Fibroblast of lung (primary cell): Measurements from ENCODE around the gene PTCRA.

Experiments used
- EZH2 ChIP-seq: IDR thresholded peaks from 2 replicates; pipeline ENCODE4 v1.5.1; 2012; ENCODE audit warnings: low read length, control low read depth, mild to moderate bottlenecking; ENCODE audit errors: missing control alignments
- TF ChIP-seq, protein P1 (sequence below), 2 donors: IDR thresholded peaks in 1 of 2; conservative IDR thresholded peaks in 1 of 2; 1 replicate in 1 of 2; 2 replicates in 1 of 2; pipeline ENCODE4 v1.5.1; 2011 to 2012; ENCODE audit warnings: low read length in 2 of 2, control low read depth in 1 of 2, inconsistent platforms in 1 of 2, low read depth in 1 of 2, mild to moderate bottlenecking in 1 of 2

DNA sequence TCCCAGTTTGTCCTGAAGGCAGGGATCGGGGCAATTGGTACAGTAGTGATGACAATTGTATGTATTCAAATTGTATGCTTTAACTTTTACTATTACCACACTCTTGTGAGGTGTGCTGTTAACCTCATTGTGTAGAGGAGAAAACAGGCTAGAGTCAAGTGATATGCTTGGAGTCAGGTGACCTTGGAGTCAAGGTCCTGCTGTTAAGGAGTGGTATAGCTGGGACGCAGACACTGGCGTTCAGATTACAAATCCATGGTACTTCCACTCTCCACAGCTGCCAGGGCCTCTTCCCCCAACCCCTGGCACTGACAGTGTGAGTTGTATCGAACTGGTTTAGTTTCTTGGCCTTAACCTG, 23.9 kb downstream of the PTCRA start:
- TF ChIP-seq, protein P1, sequence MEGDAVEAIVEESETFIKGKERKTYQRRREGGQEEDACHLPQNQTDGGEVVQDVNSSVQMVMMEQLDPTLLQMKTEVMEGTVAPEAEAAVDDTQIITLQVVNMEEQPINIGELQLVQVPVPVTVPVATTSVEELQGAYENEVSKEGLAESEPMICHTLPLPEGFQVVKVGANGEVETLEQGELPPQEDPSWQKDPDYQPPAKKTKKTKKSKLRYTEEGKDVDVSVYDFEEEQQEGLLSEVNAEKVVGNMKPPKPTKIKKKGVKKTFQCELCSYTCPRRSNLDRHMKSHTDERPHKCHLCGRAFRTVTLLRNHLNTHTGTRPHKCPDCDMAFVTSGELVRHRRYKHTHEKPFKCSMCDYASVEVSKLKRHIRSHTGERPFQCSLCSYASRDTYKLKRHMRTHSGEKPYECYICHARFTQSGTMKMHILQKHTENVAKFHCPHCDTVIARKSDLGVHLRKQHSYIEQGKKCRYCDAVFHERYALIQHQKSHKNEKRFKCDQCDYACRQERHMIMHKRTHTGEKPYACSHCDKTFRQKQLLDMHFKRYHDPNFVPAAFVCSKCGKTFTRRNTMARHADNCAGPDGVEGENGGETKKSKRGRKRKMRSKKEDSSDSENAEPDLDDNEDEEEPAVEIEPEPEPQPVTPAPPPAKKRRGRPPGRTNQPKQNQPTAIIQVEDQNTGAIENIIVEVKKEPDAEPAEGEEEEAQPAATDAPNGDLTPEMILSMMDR (conservative IDR thresholded peaks at IDR 0.05 in 1 of 2, IDR thresholded peaks at IDR 0.05 in 1 of 2; ENCODE audit: low read depth in 1 of 2, low read length in 2 of 2) = no peak
- TF ChIP-seq EZH2 = no peak
